Measurements from ENCODE around the gene GRM3. TPM values are rescaled to one million over a fixed set of nuclear protein-coding genes. Genes with fewer than 3 reads are reported as not detected.

The GRM3 gene
- total and polyA plus RNA-seq, 2 of the 13 experiments (the other 11 are each of a cell fraction or from before 2014, with no cell fraction given): not detected

GRCh38 chr7:86776136-86776535 lies 132.4 kb downstream of the GRM3 start (continued):
- no peak for TF ChIP-seq HOXD1 (CRISPR knock-in tag; IDR thresholded peaks at IDR 0.05)
- TF ChIP-seq SOX13 (IDR thresholded peaks at IDR 0.05): no peak
- TF ChIP-seq SOX13 (CRISPR knock-in tag; conservative IDR thresholded peaks at IDR 0.05 in 1 of 2, IDR thresholded peaks at IDR 0.05 in 1 of 2): no peak
- no peak for TF ChIP-seq ERF (CRISPR knock-in tag; IDR thresholded peaks at IDR 0.05)
- no peak for TF ChIP-seq FOXJ3 (CRISPR knock-in tag; IDR thresholded peaks at IDR 0.05; ENCODE audit: borderline replicate concordance)
- no peak for TF ChIP-seq WIZ (CRISPR knock-in tag; IDR thresholded peaks at IDR 0.05)
- TF ChIP-seq ZMAT5 (CRISPR knock-in tag; IDR thresholded peaks at IDR 0.05; ENCODE audit: borderline replicate concordance, low read depth): no peak
- no peak for TF ChIP-seq FOXP1 (IDR thresholded peaks at IDR 0.05)
- TF ChIP-seq FOXP1 (CRISPR knock-in tag; IDR thresholded peaks at IDR 0.05): no peak
- TF ChIP-seq E2F5 (CRISPR knock-in tag; conservative IDR thresholded peaks at IDR 0.05): no peak
- no peak for TF ChIP-seq ATF7-NPFF (CRISPR knock-in tag; IDR thresholded peaks at IDR 0.05; ENCODE audit: low read depth)
- no peak for TF ChIP-seq ZFX (CRISPR knock-in tag; IDR thresholded peaks at IDR 0.05; ENCODE audit: low read depth)
- no peak for TF ChIP-seq ZNF274 (CRISPR knock-in tag; IDR thresholded peaks at IDR 0.05)
- TF ChIP-seq BCL3 (CRISPR knock-in tag; IDR thresholded peaks at IDR 0.05): no peak
- no peak for TF ChIP-seq CENPT (CRISPR knock-in tag; IDR thresholded peaks at IDR 0.05; ENCODE audit: low read depth)

Data from HepG2 (cell line).